ENCODE data around the gene SNX10.

Gene SNX10

GRCh38 chr7:26369593-26369992 is 77.9 kb downstream of the SNX10 start:
- DNase-seq (ENCODE audit: low read depth) = peak; percentile 38

- no peak for DNase-seq (ENCODE audit: low read depth)
Measured at GRCh38 chr7:26370011-26370410, 78.3 kb downstream of the SNX10 start.

GRCh38 chr7:26372249-26372648 is 80.6 kb downstream of the SNX10 start:
- DNase-seq (ENCODE audit: low read depth) = no peak

GRCh38 chr7:26372704-26373103 is 81.0 kb downstream of the SNX10 start:
- no peak for DNase-seq (ENCODE audit: low read depth)

- DNase-seq (ENCODE audit: low read depth) = no peak
Measured at GRCh38 chr7:26374647-26375373, 83.1 kb downstream of the SNX10 start.

- DNase-seq (ENCODE audit: low read depth) = no peak
Measured at GRCh38 chr7:26375726-26376174, 84.1 kb downstream of the SNX10 start.

GRCh38 chr7:26376175-26376917 is 84.7 kb downstream of the SNX10 start:
- DNase-seq (ENCODE audit: low read depth) = no peak

- no peak for DNase-seq (ENCODE audit: low read depth)
Measured at GRCh38 chr7:26378016-26378415, 86.4 kb downstream of the SNX10 start.

GRCh38 chr7:26379711-26380110 is 88.0 kb downstream of the SNX10 start:
- DNase-seq (ENCODE audit: low read depth) = no peak

- DNase-seq (ENCODE audit: low read depth) = no peak
Measured at GRCh38 chr7:26381476-26382353, 90.1 kb downstream of the SNX10 start.

- DNase-seq (ENCODE audit: low read depth) = no peak
Measured at GRCh38 chr7:26385240-26385639, 93.6 kb downstream of the SNX10 start.

- DNase-seq (ENCODE audit: low read depth) = no peak
Measured at GRCh38 chr7:26387731-26388130, 96.1 kb downstream of the SNX10 start.

GRCh38 chr7:26388256-26388655 is 96.6 kb downstream of the SNX10 start:
- DNase-seq (ENCODE audit: low read depth) = no peak

- DNase-seq (ENCODE audit: low read depth) = no peak
Measured at GRCh38 chr7:26390016-26390415, 98.4 kb downstream of the SNX10 start.

- DNase-seq (ENCODE audit: low read depth) = no peak
Measured at GRCh38 chr7:26393818-26394217, 102.2 kb downstream of the SNX10 start.

GRCh38 chr7:26397332-26397731 is 105.7 kb downstream of the SNX10 start:
- no peak for DNase-seq (ENCODE audit: low read depth)

GRCh38 chr7:26397796-26398426 is 106.2 kb downstream of the SNX10 start:
- peak; percentile 2 for DNase-seq (ENCODE audit: low read depth)

- peak; percentile 31 for DNase-seq (ENCODE audit: low read depth)
Measured at GRCh38 chr7:26398427-26398755, 106.7 kb downstream of the SNX10 start.

- DNase-seq (ENCODE audit: low read depth) = peak; percentile 13
Measured at GRCh38 chr7:26398756-26399509, 107.3 kb downstream of the SNX10 start.

GRCh38 chr7:26399736-26400135 is 108.1 kb downstream of the SNX10 start:
- no peak for DNase-seq (ENCODE audit: low read depth)

GRCh38 chr7:26403640-26404039 is 112.0 kb downstream of the SNX10 start:
- DNase-seq (ENCODE audit: low read depth) = no peak
